T-cell (primary cell): ENCODE results near the gene WDR6. TPM values are rescaled to one million over a fixed set of nuclear protein-coding genes. Genes with fewer than 3 reads are reported as not detected.
A peak's percentile ranks its signal among the peaks of the same experiment; 100 is the strongest.

Experiments
- ATAC-seq, 4 experiments: fragments of 200-7000 bp in 3 of 4; fragments of 150-1000 bp in 1 of 4; cut with Tn5 transposase; replicated peaks in 1 of 4; 1 replicate in 3 of 4; 2 replicates in 1 of 4; pipeline ENCODE4 v1.10.0; 2021; ENCODE audit warnings: moderate library complexity in 3 of 4, mild to moderate bottlenecking in 2 of 4, moderate number of reproducible peaks in 1 of 4
- CTCF ChIA-PET, 2 donors: fragments of 300-600 bp; sonication (Branson Sonifier 250); formaldehyde crosslinking; loops; one replicate each; lab custom pipeline; 2022; ENCODE audit warnings: antibody characterized with exemption in 2 of 2; lab: Charles Lee
- POLR2A ChIA-PET, 2 donors: fragments of 300-600 bp; sonication (Branson Sonifier 250); formaldehyde crosslinking; loops; one replicate each; lab custom pipeline; 2022; ENCODE audit warnings: antibody characterized with exemption in 2 of 2; lab: Charles Lee
- DNase-seq, 35 experiments: peaks; one replicate each; pipeline versions ENCODE4 v3.0.0 to v3.0.0-alpha.2; 2013 to 2023
- H3K27ac ChIP-seq: one replicate; pipeline ENCODE4 v1.5.1; 2013; ENCODE audit warnings: low read length
- H3K27me3 ChIP-seq, 2 experiments: replicated peaks in 1 of 2; 1 replicate in 1 of 2; 2 replicates in 1 of 2; pipeline versions ENCODE4 v1.6.1 to v1.7.0; 2013; ENCODE audit warnings: low read length in 1 of 2, mixed read lengths in 1 of 2; ENCODE audit not compliant: control insufficient read depth in 2 of 2, insufficient read depth in 2 of 2; ENCODE audit errors: extremely low read depth in 1 of 2
- H3K36me3 ChIP-seq, 2 donors: 1 replicate in 1 of 2; 2 replicates in 1 of 2; pipeline versions ENCODE4 v1.6.1 to v1.7.0; 2013; ENCODE audit warnings: low read length in 1 of 2; ENCODE audit not compliant: control insufficient read depth in 2 of 2, insufficient read depth in 1 of 2; ENCODE audit errors: extremely low read depth in 1 of 2
- H3K4me1 ChIP-seq, 2 experiments: 1 replicate in 1 of 2; 2 replicates in 1 of 2; pipeline versions ENCODE4 v1.6.1 to v1.7.0; 2013; ENCODE audit warnings: low read length in 2 of 2, mixed read lengths in 1 of 2; ENCODE audit not compliant: insufficient read depth in 2 of 2, control insufficient read depth in 1 of 2; ENCODE audit errors: extremely low read depth in 1 of 2
- H3K4me3 ChIP-seq, 2 donors: 1 replicate in 1 of 2; 2 replicates in 1 of 2; pipeline versions ENCODE4 v1.5.1 to v1.7.0; 2013; ENCODE audit warnings: mild to moderate bottlenecking in 2 of 2, low read length in 1 of 2, moderate library complexity in 1 of 2; ENCODE audit not compliant: control insufficient read depth in 1 of 2; ENCODE audit errors: extremely low read depth in 1 of 2
- H3K9me3 ChIP-seq: 2 replicates; pipeline ENCODE4 v1.7.0; 2013
- H3K27ac Mint-ChIP-seq, 2 donors: one replicate each; pipeline ENCODE4 v1.8.0; 2020 to 2021; ENCODE audit warnings: mild to moderate bottlenecking in 2 of 2, mixed read lengths in 2 of 2
- H3K27me3 Mint-ChIP-seq, 2 donors: one replicate each; pipeline ENCODE4 v1.8.0; 2021 to 2022; ENCODE audit warnings: mixed read lengths in 2 of 2
- H3K36me3 Mint-ChIP-seq: one replicate; pipeline ENCODE4 v1.8.0; 2021; ENCODE audit warnings: mixed read lengths
- H3K4me1 Mint-ChIP-seq, 3 donors: one replicate each; pipeline ENCODE4 v1.8.0; 2020 to 2022; ENCODE audit warnings: mixed read lengths in 3 of 3, mild to moderate bottlenecking in 1 of 3
- H3K4me3 Mint-ChIP-seq, 3 donors: one replicate each; pipeline ENCODE4 v1.8.0; 2020 to 2022; ENCODE audit warnings: mild to moderate bottlenecking in 3 of 3, mixed read lengths in 3 of 3, moderate library complexity in 3 of 3
- H3K9me3 Mint-ChIP-seq, 3 donors: one replicate each; pipeline ENCODE4 v1.8.0; 2020 to 2022; ENCODE audit warnings: mixed read lengths in 3 of 3
- WGBS: methylation state at CpG from one replicate; pipeline ENCODE4 v1.1.5; 2013; ENCODE audit warnings: missing lambda C conversion rate; ENCODE audit not compliant: insufficient coverage; 5-methylcytosine and 5-hydroxymethylcytosine counted together
- total RNA-seq, 35 experiments: library from RNA in 6 of 35; stranded (reverse) in 6 of 35; fragments of 120-200 nt in 1 of 35; gene quantifications; one replicate each; pipeline versions ENCODE4 v1.2.1 to v1.2.4 and lab custom pipeline; 2013 to 2026

Gene WDR6
- total RNA-seq, 5 donors from 2014 or later (not counting 1 experiment from before 2014, with no cell fraction given), result 204 to 300 (median 293) TPM

- Mint-ChIP-seq H3K9me3 (no peaks in the 10 kb centered on the region), H3K36me3 (peaks cover 51% of the 10 kb centered on the region), H3K4me1 (peaks cover 7 to 17% (median 9%) of the 10 kb centered on the region in 3 donors), H3K27me3 (no peaks in the 10 kb centered on the region), H3K4me3 (no peak overlapping the region), H3K27ac (peak overlapping the region; percentile 20 to 58)
- ChIA-PET CTCF (no interaction called here), POLR2A (no interaction called here)
- no peaks in the 10 kb centered on the region for H3K9me3 ChIP-seq
- no peak for ATAC-seq
- H3K4me1 ChIP-seq, result peaks cover 0 to 5% of the 10 kb centered on the region in 2 experiments
- no peak overlapping the region for H3K4me3 ChIP-seq
- peaks cover 20 to 55% of the 10 kb centered on the region in 2 donors for H3K36me3 ChIP-seq
- H3K27ac ChIP-seq, result peak overlapping the region; percentile 9
- DNase-seq, result no peak
- no peaks in the 10 kb centered on the region for H3K27me3 ChIP-seq
- no CpG with 5 or more reads among the region's 3 CpGs for WGBS
Observed at GRCh38 chr3:48966367-48966766, 40.8 kb upstream of the WDR6 start.

DNA sequence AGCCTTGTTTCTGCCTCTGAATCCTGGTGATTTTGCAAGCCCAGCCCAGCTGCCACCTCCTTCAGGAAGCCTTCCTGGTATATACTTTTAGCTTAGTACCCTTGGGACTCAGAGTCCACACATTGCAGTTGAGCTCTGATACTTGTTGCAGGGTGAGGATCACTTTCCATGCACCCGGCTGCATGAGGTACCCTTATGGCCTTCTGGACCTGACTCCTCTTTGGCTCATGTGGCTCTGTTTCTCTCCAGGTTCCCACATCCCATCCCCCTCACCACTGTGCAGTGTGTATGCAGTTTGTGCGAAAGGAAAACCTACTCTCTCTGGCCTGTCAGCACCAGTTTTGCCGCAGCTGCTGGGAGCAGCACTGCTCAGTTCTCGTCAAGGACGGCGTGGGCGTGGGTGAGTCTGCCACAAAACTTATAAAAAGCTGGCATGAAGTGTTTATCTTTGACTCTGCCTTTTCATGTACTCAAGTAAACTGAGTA, 40.3 kb upstream of the WDR6 start:
- DNase-seq, result no peak
- H3K27ac ChIP-seq, result peak overlapping the region; percentile 23

GRCh38 chr3:48970586-48970985, 36.6 kb upstream of the WDR6 start:
- H3K4me3 Mint-ChIP-seq, result no peak overlapping the region
- Histone ChIP-seq H3K36me3 (peaks cover 17 to 76% of the 10 kb centered on the region in 2 donors), H3K27me3 (no peaks in the 10 kb centered on the region), H3K27ac (no peak overlapping the region), H3K9me3 (no peaks in the 10 kb centered on the region), H3K4me3 (no peak overlapping the region), H3K4me1 (peaks cover 0 to 5% of the 10 kb centered on the region in 2 experiments)
- no peak overlapping the region for H3K27ac Mint-ChIP-seq
- H3K9me3 Mint-ChIP-seq, result no peaks in the 10 kb centered on the region
- DNase-seq (no peak), ATAC-seq (no peak)
- POLR2A ChIA-PET, result no interaction called here
- H3K36me3 Mint-ChIP-seq, result peaks cover 53% of the 10 kb centered on the region
- WGBS, result 100% methylated on average over 3 of the region's 6 CpGs
- CTCF ChIA-PET, result interaction anchor here in 1 of 2 donors (0.9 kb wide), 1 partner anchor 10 kb away, joined by 3 read pairs; no protein-coding TSS in a partner anchor
- peaks cover 3 to 15% (median 9%) of the 10 kb centered on the region in 3 donors for H3K4me1 Mint-ChIP-seq
- H3K27me3 Mint-ChIP-seq, result no peaks in the 10 kb centered on the region

More for the DNA sequence above, 40.3 kb upstream of the WDR6 start:
- Histone ChIP-seq H3K36me3 (peaks cover 20 to 60% of the 10 kb centered on the region in 2 donors), H3K4me3 (no peak overlapping the region), H3K27me3 (no peaks in the 10 kb centered on the region), H3K4me1 (peaks cover 0 to 5% of the 10 kb centered on the region in 2 experiments), H3K9me3 (no peaks in the 10 kb centered on the region)
- Mint-ChIP-seq H3K27ac (peak overlapping the region; percentile 58 to 75), H3K4me3 (no peak overlapping the region), H3K4me1 (peaks cover 7 to 15% (median 9%) of the 10 kb centered on the region in 3 donors), H3K9me3 (no peaks in the 10 kb centered on the region), H3K36me3 (peaks cover 51% of the 10 kb centered on the region), H3K27me3 (no peaks in the 10 kb centered on the region)
- 85% methylated on average over 6 of the region's 7 CpGs for WGBS
- peak in 1 of 4 experiments; percentile 35 for ATAC-seq
- ChIA-PET CTCF (no interaction called here), POLR2A (interaction anchor here in 1 of 2 donors (0.5 kb wide), 2 partner anchors 47 to 53 kb away, joined by 3 to 6 read pairs; no protein-coding TSS in a partner anchor)

GRCh38 chr3:48974076-48974864, 32.9 kb upstream of the WDR6 start:
- Mint-ChIP-seq H3K36me3 (peaks cover 51% of the 10 kb centered on the region), H3K4me1 (no peaks in the 10 kb centered on the region), H3K9me3 (no peaks in the 10 kb centered on the region), H3K27ac (no peak overlapping the region), H3K4me3 (no peak overlapping the region), H3K27me3 (no peaks in the 10 kb centered on the region)
- CTCF ChIA-PET, result interaction anchor here in 1 of 2 donors (0.7 to 1.8 kb wide), 2 partner anchors 13 to 359 kb away, joined by 4 read pairs; no protein-coding TSS in a partner anchor
- Histone ChIP-seq H3K4me3 (no peak overlapping the region), H3K27ac (no peak overlapping the region), H3K9me3 (no peaks in the 10 kb centered on the region), H3K4me1 (no peaks in the 10 kb centered on the region), H3K36me3 (peaks cover 9 to 81% of the 10 kb centered on the region in 2 donors), H3K27me3 (no peaks in the 10 kb centered on the region)
- ATAC-seq (no peak), DNase-seq (no peak)
- POLR2A ChIA-PET, result no interaction called here
- WGBS, result 87% methylated on average over 5 of the region's 10 CpGs

- no peaks in the 10 kb centered on the region for H3K9me3 Mint-ChIP-seq
- no peaks in the 10 kb centered on the region for H3K9me3 ChIP-seq
- ATAC-seq (no peak), DNase-seq (no peak)
- H3K27me3 Mint-ChIP-seq, result no peaks in the 10 kb centered on the region
- WGBS, result 100% methylated on average over 1 of the region's 3 CpGs
- ChIA-PET POLR2A (no interaction called here), CTCF (no interaction called here)
- H3K4me1 ChIP-seq, result no peaks in the 10 kb centered on the region
- H3K4me1 Mint-ChIP-seq, result no peaks in the 10 kb centered on the region
- H3K27ac ChIP-seq, result no peak overlapping the region
- H3K27ac Mint-ChIP-seq, result peak overlapping the region in 1 of 2 donors; percentile 8
- no peak overlapping the region for H3K4me3 Mint-ChIP-seq
- H3K36me3 ChIP-seq, result peaks cover 14 to 79% of the 10 kb centered on the region in 2 donors
- H3K36me3 Mint-ChIP-seq, result peaks cover 51% of the 10 kb centered on the region
- H3K4me3 ChIP-seq, result no peak overlapping the region
- no peaks in the 10 kb centered on the region for H3K27me3 ChIP-seq
Observed at GRCh38 chr3:48979451-48979850, 27.7 kb upstream of the WDR6 start.

GRCh38 chr3:48980295-48980694, 26.9 kb upstream of the WDR6 start:
- Histone ChIP-seq H3K27ac (no peak overlapping the region), H3K27me3 (no peaks in the 10 kb centered on the region), H3K4me1 (no peaks in the 10 kb centered on the region), H3K36me3 (peaks cover 19 to 78% of the 10 kb centered on the region in 2 donors), H3K9me3 (no peaks in the 10 kb centered on the region), H3K4me3 (no peak overlapping the region)
- H3K9me3 Mint-ChIP-seq, result no peaks in the 10 kb centered on the region
- ATAC-seq, result no peak
- CTCF ChIA-PET, result no interaction called here
- WGBS, result 90% methylated on average over 2 of the region's 4 CpGs
- POLR2A ChIA-PET, result no interaction called here
- DNase-seq, result no peak
- H3K36me3 Mint-ChIP-seq, result peaks cover 44% of the 10 kb centered on the region
- H3K4me1 Mint-ChIP-seq, result no peaks in the 10 kb centered on the region
- H3K27ac Mint-ChIP-seq, result peak overlapping the region in 1 of 2 donors; percentile 24
- H3K27me3 Mint-ChIP-seq, result no peaks in the 10 kb centered on the region
- H3K4me3 Mint-ChIP-seq, result no peak overlapping the region
